Breast epithelium (tissue), 4 donors: ENCODE results near the gene SLC38A11. TPM values are rescaled to one million over a fixed set of nuclear protein-coding genes. Genes with fewer than 3 reads are reported as not detected.
A peak's percentile ranks its signal among the peaks of the same experiment; 100 is the strongest.

Source experiments
- DNase-seq, 2 donors: peaks; one replicate each; pipeline ENCODE4 v3.0.0-alpha.2; 2019; ENCODE audit warnings: low spot score in 2 of 2
- H3K27ac ChIP-seq, 2 donors: fragments of 200-600 bp; sonication (generic) in 1 of 2; one replicate each; pipeline ENCODE4 v1.5.1; 2016 to 2019; ENCODE audit warnings: mild to moderate bottlenecking in 1 of 2
- H3K27me3 ChIP-seq, 2 donors: fragments of 200-600 bp; sonication (generic) in 1 of 2; one replicate each; pipeline versions ENCODE4 v1.5.1 to v1.6.0; 2017 to 2019; ENCODE audit warnings: control low read depth in 1 of 2, mild to moderate bottlenecking in 1 of 2
- H3K36me3 ChIP-seq: fragments of 200-600 bp; one replicate; pipeline ENCODE4 v1.5.1; 2019
- H3K4me1 ChIP-seq, 2 donors: fragments of 200-600 bp; sonication (generic); one replicate each; pipeline ENCODE4 v1.5.1; 2016 to 2019; ENCODE audit warnings: control low read depth in 1 of 2
- H3K4me3 ChIP-seq, 3 donors: fragments of 200-600 bp; sonication (generic); 1 replicate in 2 of 3; 2 replicates in 1 of 3; pipeline ENCODE4 v1.5.1; 2016 to 2019; ENCODE audit warnings: mild to moderate bottlenecking in 3 of 3, moderate library complexity in 2 of 3
- H3K9me3 ChIP-seq, 2 donors: fragments of 200-600 bp; sonication (generic) in 1 of 2; one replicate each; pipeline ENCODE4 v1.5.1; 2016 to 2019; ENCODE audit warnings: control low read depth in 1 of 2
- CTCF ChIP-seq, 3 donors: fragments of 450-650 bp; IDR thresholded peaks; one replicate each; pipeline ENCODE4 v1.5.1; 2016 to 2017; ENCODE audit warnings: antibody characterized with exemption in 3 of 3, mild to moderate bottlenecking in 3 of 3, moderate library complexity in 3 of 3
- POLR2A ChIP-seq: fragments of 450-650 bp; IDR thresholded peaks from one replicate; pipeline ENCODE4 v1.6.1; 2016; ENCODE audit warnings: antibody characterized with exemption, mild to moderate bottlenecking, moderate library complexity
- POLR2AphosphoS5 ChIP-seq, 3 donors: sonication (generic); formaldehyde crosslinking; IDR thresholded peaks; one replicate each; pipeline ENCODE4 v1.6.1; 2017; ENCODE audit warnings: antibody characterized with exemption in 3 of 3
- intact Hi-C: fragments of 100-400 bp; cut with DNase I; formaldehyde crosslinking; loops from one replicate; pipeline ENCODE4 v1.15.1; 2023; ENCODE audit warnings: low total_unique reads
- total RNA-seq, 3 donors: library from RNA; depleted of rRNA; stranded (reverse); fragments of >200 nt; gene quantifications; one replicate each; pipeline ENCODE4 v1.1.0, GENCODE V29; 2016

The SLC38A11 gene
- total RNA-seq, 3 donors from 2014 or later, result 2.2 to 6.7 TPM; not detected in 1

GRCh38 chr2:164859251-164859818, 96.0 kb downstream of the SLC38A11 start:
- intact Hi-C loops, result no loop called here
- Histone ChIP-seq H3K27me3 (no peaks in the 10 kb centered on the region), H3K36me3 (no peaks in the 10 kb centered on the region), H3K4me3 (no peak overlapping the region), H3K27ac (peak overlapping the region in 1 of 2 donors; percentile 10), H3K4me1 (no peaks in the 10 kb centered on the region), H3K9me3 (no peaks in the 10 kb centered on the region)
- no peak for TF ChIP-seq POLR2A
- TF ChIP-seq POLR2AphosphoS5 (IDR thresholded peaks at IDR 0.05), result no peak
- TF ChIP-seq CTCF (IDR thresholded peaks at IDR 0.05), result peak in 1 of 3 donors; percentile 10
- no peak for DNase-seq

- Histone ChIP-seq H3K36me3 (no peaks in the 10 kb centered on the region), H3K27ac (no peak overlapping the region), H3K4me1 (no peaks in the 10 kb centered on the region), H3K27me3 (no peaks in the 10 kb centered on the region), H3K9me3 (no peaks in the 10 kb centered on the region), H3K4me3 (no peak overlapping the region)
- no peak for DNase-seq
- intact Hi-C loops, result no loop called here
- TF ChIP-seq POLR2A (no peak), CTCF (IDR thresholded peaks at IDR 0.05) (no peak), POLR2AphosphoS5 (IDR thresholded peaks at IDR 0.05) (no peak)
Measured at GRCh38 chr2:164852086-164852485, 103.2 kb downstream of the SLC38A11 start.

- H3K4me1 ChIP-seq, result no peaks in the 10 kb centered on the region
- TF ChIP-seq CTCF (IDR thresholded peaks at IDR 0.05) (no peak), POLR2AphosphoS5 (IDR thresholded peaks at IDR 0.05) (no peak)
- no peak overlapping the region for H3K4me3 ChIP-seq
- no peak for DNase-seq
- H3K36me3 ChIP-seq, result no peaks in the 10 kb centered on the region
- H3K27me3 ChIP-seq, result no peaks in the 10 kb centered on the region
- H3K27ac ChIP-seq, result no peak overlapping the region
- intact Hi-C loops, result no loop called here
- H3K9me3 ChIP-seq, result no peaks in the 10 kb centered on the region
Measured at GRCh38 chr2:164850235-164850634, 105.1 kb downstream of the SLC38A11 start.

- no peak for DNase-seq
- Histone ChIP-seq H3K9me3 (no peaks in the 10 kb centered on the region), H3K27me3 (no peaks in the 10 kb centered on the region), H3K27ac (no peak overlapping the region), H3K36me3 (no peaks in the 10 kb centered on the region), H3K4me3 (no peak overlapping the region), H3K4me1 (no peaks in the 10 kb centered on the region)
- no peak for TF ChIP-seq POLR2A
- TF ChIP-seq POLR2AphosphoS5 (IDR thresholded peaks at IDR 0.05), result no peak
- TF ChIP-seq CTCF (IDR thresholded peaks at IDR 0.05), result no peak
- intact Hi-C loops, result no loop called here
Measured at GRCh38 chr2:164849506-164849905, 105.8 kb downstream of the SLC38A11 start.

GRCh38 chr2:164847981-164848741, 107.2 kb downstream of the SLC38A11 start:
- DNase-seq, result peak in 1 of 2 donors; percentile 45
- Histone ChIP-seq H3K4me3 (no peak overlapping the region), H3K27ac (no peak overlapping the region), H3K27me3 (no peaks in the 10 kb centered on the region), H3K36me3 (no peaks in the 10 kb centered on the region), H3K4me1 (no peaks in the 10 kb centered on the region), H3K9me3 (no peaks in the 10 kb centered on the region)
- intact Hi-C loops, result no loop called here
- TF ChIP-seq POLR2AphosphoS5 (IDR thresholded peaks at IDR 0.05), result no peak
- TF ChIP-seq CTCF (IDR thresholded peaks at IDR 0.05), result no peak
- no peak for TF ChIP-seq POLR2A
